SU-DHL-6 (cell line): ENCODE data around the gene LHFPL6.

Experiments used
- H2AFZ ChIP-seq: fragments of 200-600 bp; sonication (generic); 2 replicates; pipeline ENCODE4 v1.6.1; 2014; ENCODE audit warnings: low read depth, mild to moderate bottlenecking, moderate library complexity, mixed read lengths, antibody characterized with exemption, low read length; ENCODE audit not compliant: severe bottlenecking
- H3F3A ChIP-seq: fragments of 200-600 bp; shearing (Covaris generic); 2 replicates; pipeline ENCODE4 v1.6.0; 2016; ENCODE audit warnings: antibody characterized with exemption, mild to moderate bottlenecking; ENCODE audit not compliant: insufficient read depth
- H3K27ac ChIP-seq: fragments of 200-600 bp; sonication (generic); 2 replicates; pipeline ENCODE4 v1.5.1; 2016; ENCODE audit warnings: low read depth, mild to moderate bottlenecking, low read length, moderate library complexity, mixed read lengths
- H3K27me3 ChIP-seq: fragments of 200-600 bp; sonication (generic), shearing (Covaris generic); 2 replicates; pipeline ENCODE4 v1.6.0; 2014; ENCODE audit warnings: mild to moderate bottlenecking, low read length
- H3K36me3 ChIP-seq: fragments of 200-600 bp; sonication (generic); 2 replicates; pipeline ENCODE4 v1.6.1; 2014; ENCODE audit warnings: mild to moderate bottlenecking, low read length, mixed read lengths
- H3K4me2 ChIP-seq: fragments of 300-600, 200-600 bp; shearing (Covaris generic), sonication (generic); 2 replicates; pipeline ENCODE4 v1.6.0; 2014; ENCODE audit warnings: low read length, low read depth, mild to moderate bottlenecking; ENCODE audit not compliant: poor library complexity, severe bottlenecking
- H3K4me3 ChIP-seq: fragments of 200-600 bp; sonication (generic); 2 replicates; pipeline ENCODE4 v1.5.1; 2014; ENCODE audit warnings: antibody characterized with exemption, low read length, mild to moderate bottlenecking, mixed read lengths; ENCODE audit not compliant: insufficient read depth, poor library complexity, severe bottlenecking
- H3K79me2 ChIP-seq: fragments of 200-600 bp; sonication (generic); 2 replicates; pipeline ENCODE4 v1.6.1; 2014; ENCODE audit warnings: mild to moderate bottlenecking, low read length, moderate library complexity; ENCODE audit not compliant: insufficient read depth
- H3K9ac ChIP-seq: fragments of 200-600 bp; sonication (generic); 2 replicates; pipeline ENCODE4 v1.7.0; 2014; ENCODE audit warnings: mild to moderate bottlenecking, low read length
- H3K9me2 ChIP-seq: fragments of 200-600 bp; sonication (generic); replicated peaks from 2 replicates; pipeline ENCODE4 v1.6.1; 2014; ENCODE audit warnings: low read length; ENCODE audit not compliant: insufficient read depth
- H3K9me3 ChIP-seq: fragments of 200-600 bp; sonication (generic); 2 replicates; pipeline ENCODE4 v1.6.1; 2014; ENCODE audit warnings: low read length, mixed read lengths; ENCODE audit not compliant: insufficient read depth
- H4K20me1 ChIP-seq: fragments of 200-600 bp; sonication (generic); 2 replicates; pipeline ENCODE4 v1.6.1; 2014; ENCODE audit warnings: low read depth, mild to moderate bottlenecking, antibody characterized with exemption, low read length, moderate library complexity, mixed read lengths
- EZH2phosphoT487 ChIP-seq: fragments of 200-600 bp; sonication (generic), shearing (Covaris generic); conservative IDR thresholded peaks from 2 replicates; pipeline ENCODE4 v1.6.1; 2018; ENCODE audit warnings: mild to moderate bottlenecking, antibody characterized with exemption, low read length, moderate library complexity, mixed read lengths
- TF ChIP-seq, protein P1 (sequence below): fragments of 200-600 bp; sonication (generic); IDR thresholded peaks from one replicate; pipeline ENCODE4 v1.5.1; 2017; ENCODE audit warnings: antibody characterized with exemption, mild to moderate bottlenecking, low read length, moderate library complexity; ENCODE audit not compliant: insufficient read depth, poor library complexity, severe bottlenecking

LHFPL6 gene

DNA sequence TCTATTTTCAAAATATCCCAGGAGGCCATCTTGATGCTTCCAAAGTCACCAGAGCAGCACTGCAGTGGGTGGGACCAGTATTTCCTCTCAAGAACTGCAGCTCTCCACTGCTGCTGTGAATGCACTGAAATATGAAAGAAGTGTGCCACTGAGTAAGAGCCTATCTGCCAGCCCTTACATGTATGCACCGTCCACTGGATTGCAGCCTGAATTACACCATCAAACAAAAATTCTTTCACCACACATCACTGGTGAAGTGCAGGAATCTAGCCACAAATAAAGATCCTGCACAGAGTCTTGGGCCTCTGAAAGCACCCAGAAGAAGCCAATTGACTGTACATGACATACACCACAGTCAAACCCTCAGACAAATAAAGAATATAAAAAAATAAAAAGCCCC lies 249.0 kb downstream of the LHFPL6 start:
- H2AFZ ChIP-seq = no peak overlapping the region
- no peak overlapping the region for H3K9ac ChIP-seq
- H3K36me3 ChIP-seq = no peaks in the 10 kb centered on the region
- H3K4me3 ChIP-seq = no peak overlapping the region
- H4K20me1 ChIP-seq = no peaks in the 10 kb centered on the region
- H3K79me2 ChIP-seq = no peaks in the 10 kb centered on the region
- no peak overlapping the region for H3K27ac ChIP-seq
- no peak for TF ChIP-seq EZH2phosphoT487
- TF ChIP-seq, protein P1, sequence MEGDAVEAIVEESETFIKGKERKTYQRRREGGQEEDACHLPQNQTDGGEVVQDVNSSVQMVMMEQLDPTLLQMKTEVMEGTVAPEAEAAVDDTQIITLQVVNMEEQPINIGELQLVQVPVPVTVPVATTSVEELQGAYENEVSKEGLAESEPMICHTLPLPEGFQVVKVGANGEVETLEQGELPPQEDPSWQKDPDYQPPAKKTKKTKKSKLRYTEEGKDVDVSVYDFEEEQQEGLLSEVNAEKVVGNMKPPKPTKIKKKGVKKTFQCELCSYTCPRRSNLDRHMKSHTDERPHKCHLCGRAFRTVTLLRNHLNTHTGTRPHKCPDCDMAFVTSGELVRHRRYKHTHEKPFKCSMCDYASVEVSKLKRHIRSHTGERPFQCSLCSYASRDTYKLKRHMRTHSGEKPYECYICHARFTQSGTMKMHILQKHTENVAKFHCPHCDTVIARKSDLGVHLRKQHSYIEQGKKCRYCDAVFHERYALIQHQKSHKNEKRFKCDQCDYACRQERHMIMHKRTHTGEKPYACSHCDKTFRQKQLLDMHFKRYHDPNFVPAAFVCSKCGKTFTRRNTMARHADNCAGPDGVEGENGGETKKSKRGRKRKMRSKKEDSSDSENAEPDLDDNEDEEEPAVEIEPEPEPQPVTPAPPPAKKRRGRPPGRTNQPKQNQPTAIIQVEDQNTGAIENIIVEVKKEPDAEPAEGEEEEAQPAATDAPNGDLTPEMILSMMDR = no peak
- no peaks in the 10 kb centered on the region for H3K9me3 ChIP-seq
- no peaks in the 10 kb centered on the region for H3K27me3 ChIP-seq
- no peaks in the 10 kb centered on the region for H3F3A ChIP-seq
- H3K4me2 ChIP-seq = no peak overlapping the region
- H3K9me2 ChIP-seq = no peaks in the 10 kb centered on the region

DNA sequence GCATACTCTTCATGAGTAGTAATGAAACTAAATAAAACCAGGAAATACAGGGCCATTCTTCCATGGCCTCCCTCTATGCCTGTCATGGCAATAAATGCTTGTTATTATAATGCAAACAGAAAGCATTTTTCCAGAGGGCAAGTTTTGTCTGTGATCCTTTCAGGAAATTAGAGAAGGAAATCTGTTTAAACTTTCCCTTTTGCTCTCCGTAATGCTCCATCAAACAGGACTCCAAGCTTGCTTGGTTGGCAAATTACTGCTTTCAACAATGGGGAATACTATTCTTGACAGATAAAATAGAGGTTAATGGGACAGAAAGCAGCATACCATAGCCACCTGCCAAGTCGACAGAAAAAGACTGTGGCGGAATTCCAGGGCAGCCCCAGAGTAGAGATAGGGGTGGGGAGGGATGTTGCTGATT lies 252.5 kb downstream of the LHFPL6 start:
- no peak overlapping the region for H3K4me2 ChIP-seq
- no peaks in the 10 kb centered on the region for H3K27me3 ChIP-seq
- H3K9ac ChIP-seq = no peak overlapping the region
- H3K79me2 ChIP-seq = no peaks in the 10 kb centered on the region
- H3K9me3 ChIP-seq = no peaks in the 10 kb centered on the region
- H3K36me3 ChIP-seq = no peaks in the 10 kb centered on the region
- no peak overlapping the region for H3K4me3 ChIP-seq
- H4K20me1 ChIP-seq = no peaks in the 10 kb centered on the region
- H3K27ac ChIP-seq = no peak overlapping the region
- H2AFZ ChIP-seq = no peak overlapping the region
- no peaks in the 10 kb centered on the region for H3K9me2 ChIP-seq
- H3F3A ChIP-seq = no peaks in the 10 kb centered on the region
- TF ChIP-seq EZH2phosphoT487 = no peak
- TF ChIP-seq, protein P1 = no peak

DNA sequence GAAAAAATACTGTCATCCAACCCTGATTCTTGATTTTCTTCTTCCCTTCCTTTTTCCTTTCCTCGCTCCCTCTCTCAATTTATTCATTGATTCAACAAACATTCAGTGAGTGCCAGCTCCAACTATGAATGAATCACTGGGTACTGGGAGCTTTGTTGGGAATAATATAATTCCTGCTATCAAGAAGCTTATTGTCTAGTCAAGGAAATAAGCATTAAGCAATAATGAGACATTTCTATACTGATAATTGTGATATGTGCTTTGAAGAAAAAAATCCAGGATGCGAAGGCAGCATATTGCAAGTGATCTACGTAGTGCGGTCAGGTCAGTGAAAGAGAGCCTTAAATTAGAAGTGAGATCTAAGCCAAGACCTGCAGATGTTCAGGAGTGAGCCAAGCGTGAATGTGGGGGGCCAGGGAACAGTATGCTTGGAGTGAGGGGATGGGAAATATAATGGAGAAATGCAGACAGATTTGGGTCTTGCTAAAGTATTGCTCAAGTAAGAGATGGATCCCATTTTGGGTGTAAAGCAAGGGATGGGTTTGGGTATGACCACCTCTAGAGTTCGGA lies 253.5 kb downstream of the LHFPL6 start:
- Histone ChIP-seq H4K20me1 (no peaks in the 10 kb centered on the region), H3K4me3 (no peak overlapping the region), H3K27ac (no peak overlapping the region), H3K9me3 (no peaks in the 10 kb centered on the region), H3K79me2 (no peaks in the 10 kb centered on the region), H3K9ac (no peak overlapping the region), H3K9me2 (no peaks in the 10 kb centered on the region), H2AFZ (no peak overlapping the region), H3K36me3 (no peaks in the 10 kb centered on the region), H3K27me3 (no peaks in the 10 kb centered on the region), H3K4me2 (no peak overlapping the region), H3F3A (no peaks in the 10 kb centered on the region)
- TF ChIP-seq, protein P1 = no peak
- TF ChIP-seq EZH2phosphoT487 = no peak
